HEK293 (cell line): ENCODE results near the gene MAPK12.

Source experiments
- CTCF ChIA-PET: fragments of 350-600 bp; formaldehyde crosslinking; extraction: SDS; loops from one replicate; lab custom pipeline; 2021; ENCODE audit warnings: antibody characterized with exemption; lab: Yijun Ruan, JAX
- POLR2A ChIA-PET: fragments of 300-600 bp; formaldehyde crosslinking; extraction: SDS; loops from one replicate; lab custom pipeline; 2020; ENCODE audit warnings: antibody characterized with exemption, inconsistent platforms; lab: Yijun Ruan, JAX
- H3K27ac ChIP-seq: fragments of 200-500 bp; sonication (Bioruptor generic); 2 replicates; pipeline ENCODE4 v1.5.1; 2014; ENCODE audit warnings: low read depth, low read length, control low read depth, inconsistent platforms; ENCODE audit errors: extremely low read depth
- H3K36me3 ChIP-seq, 2 experiments: fragments of 200-500 bp in 1 of 2; sonication (Bioruptor generic) in 1 of 2; 1 replicate in 1 of 2; 2 replicates in 1 of 2; pipeline ENCODE4 v1.5.1; 2014 to 2017; ENCODE audit warnings: inconsistent platforms in 2 of 2, low read length in 2 of 2; ENCODE audit not compliant: control insufficient read depth in 2 of 2, insufficient read depth in 1 of 2
- H3K4me1 ChIP-seq: fragments of 200-500 bp; sonication (Bioruptor generic); 2 replicates; pipeline ENCODE4 v1.5.1; 2014; ENCODE audit warnings: mild to moderate bottlenecking, low read length, inconsistent platforms; ENCODE audit not compliant: control insufficient read depth, insufficient read depth
- H3K4me3 ChIP-seq: 2 replicates; pipeline ENCODE4 v1.5.1; 2011; ENCODE audit warnings: low read depth, mild to moderate bottlenecking, control low read depth, low read length, moderate library complexity
- H3K9me3 ChIP-seq: fragments of 200-500 bp; sonication (Bioruptor generic); 2 replicates; pipeline ENCODE4 v1.5.1; 2014; ENCODE audit warnings: low read depth, low read length, inconsistent platforms; ENCODE audit not compliant: control insufficient read depth, insufficient read depth
- GLIS1 ChIP-seq: fragments of 450-650 bp; formaldehyde crosslinking; IDR thresholded peaks from 2 replicates; pipeline ENCODE4 v1.5.1; 2016; ENCODE audit warnings: missing biosample characterization, missing genetic modification characterization
- IKZF3 ChIP-seq: fragments of 450-650 bp; IDR thresholded peaks from 2 replicates; pipeline ENCODE4 v1.5.0; 2018; ENCODE audit warnings: missing biosample characterization, mild to moderate bottlenecking, missing genetic modification characterization, moderate library complexity
- KLF10 ChIP-seq: fragments of 450-650 bp; IDR thresholded peaks from 2 replicates; pipeline ENCODE4 v1.5.1; 2018; ENCODE audit warnings: missing biosample characterization, mild to moderate bottlenecking, missing genetic modification characterization
- PATZ1 ChIP-seq: fragments of 450-650 bp; formaldehyde crosslinking; IDR thresholded peaks from 2 replicates; pipeline ENCODE4 v1.5.1; 2016; ENCODE audit warnings: missing biosample characterization, missing genetic modification characterization
- PRDM10 ChIP-seq: fragments of 450-650 bp; formaldehyde crosslinking; IDR thresholded peaks from 2 replicates; pipeline ENCODE4 v1.5.1; 2016; ENCODE audit warnings: missing biosample characterization, missing genetic modification characterization
- SP2 ChIP-seq: fragments of 450-650 bp; formaldehyde crosslinking; IDR thresholded peaks from 2 replicates; pipeline ENCODE4 v1.5.1; 2016; ENCODE audit warnings: missing biosample characterization, missing genetic modification characterization
- ZBTB10 ChIP-seq: fragments of 450-650 bp; formaldehyde crosslinking; IDR thresholded peaks from 2 replicates; pipeline ENCODE4 v1.5.1; 2016; ENCODE audit warnings: missing biosample characterization, missing genetic modification characterization
- ZIC2 ChIP-seq: fragments of 450-650 bp; formaldehyde crosslinking; IDR thresholded peaks from 2 replicates; pipeline ENCODE4 v1.5.1; 2016; ENCODE audit warnings: missing biosample characterization, missing genetic modification characterization
- ZNF221 ChIP-seq: fragments of 450-650 bp; formaldehyde crosslinking; IDR thresholded peaks from 2 replicates; pipeline ENCODE4 v1.5.1; 2017; ENCODE audit warnings: missing biosample characterization, missing genetic modification characterization, borderline replicate concordance
- ZNF335 ChIP-seq: fragments of 450-650 bp; formaldehyde crosslinking; conservative IDR thresholded peaks from 2 replicates; pipeline ENCODE4 v1.5.1; 2016; ENCODE audit warnings: missing biosample characterization, missing genetic modification characterization
- ZNF341 ChIP-seq: fragments of 450-650 bp; formaldehyde crosslinking; IDR thresholded peaks from 2 replicates; pipeline ENCODE4; 2016; ENCODE audit warnings: low read depth, missing biosample characterization, missing genetic modification characterization
- ZNF398 ChIP-seq: fragments of 450-650 bp; formaldehyde crosslinking; IDR thresholded peaks from 2 replicates; pipeline ENCODE4 v1.5.1; 2017; ENCODE audit warnings: missing biosample characterization, missing genetic modification characterization
- ZNF510 ChIP-seq: fragments of 450-650 bp; formaldehyde crosslinking; IDR thresholded peaks from 2 replicates; pipeline ENCODE4 v1.5.1; 2018; ENCODE audit warnings: mild to moderate bottlenecking, missing genetic modification characterization, missing biosample characterization; ENCODE audit not compliant: insufficient replicate concordance
- ZNF548 ChIP-seq: fragments of 450-650 bp; formaldehyde crosslinking; IDR thresholded peaks from 2 replicates; pipeline ENCODE4 v1.5.1; 2016; ENCODE audit warnings: missing biosample characterization, missing genetic modification characterization
- ZNF658 ChIP-seq: fragments of 450-650 bp; formaldehyde crosslinking; IDR thresholded peaks from 2 replicates; pipeline ENCODE4; 2016; ENCODE audit warnings: missing biosample characterization, missing genetic modification characterization

MAPK12 gene

GRCh38 chr22:50261615-50262459 is at the start of gene MAPK12:
TSS of gene MAPK12 (minus strand) at chr22:50261683. CDS start at chr22:50261509, 174 bp downstream.
- H3K27ac ChIP-seq = peak within 1 kb of the TSS; percentile 87; the same call in 1 of the 2 replicates
- no peaks in the 10 kb centered on the region for H3K9me3 ChIP-seq
- peaks cover 0 to 27% of the 10 kb centered on the region in 2 experiments; a peak in 2 of 3 replicates for H3K36me3 ChIP-seq
- H3K4me1 ChIP-seq = peaks cover 11% of the 10 kb centered on the region
- H3K4me3 ChIP-seq = peak within 1 kb of the TSS; percentile 59
- CTCF ChIA-PET = interaction anchor here (0.6 to 2.8 kb wide), 6 partner anchors 10 to 236 kb away, joined by 3 to 10 read pairs (median 4); no protein-coding TSS in a partner anchor
- TF ChIP-seq SP2 (tag by site-specific recombination) (peak; percentile 29; the same call in 1 of the 2 replicates), ZNF658 (no peak), ZIC2 (tag by site-specific recombination) (peak; percentile 45; the same call in 1 of the 2 replicates), ZNF335 (tag by site-specific recombination) (peak; percentile 58), ZNF221 (tag by site-specific recombination) (no peak), GLIS1 (tag by site-specific recombination) (peak; percentile 71), ZBTB10 (tag by site-specific recombination) (peak; percentile 91), ZNF548 (tag by site-specific recombination) (no peak), KLF10 (tag by site-specific recombination) (peak; percentile 44; the same call in 1 of the 2 replicates), IKZF3 (tag by site-specific recombination) (0 out of 2 replicates have a peak, but pooled peaks have one; percentile 32), ZNF510 (no peak), PRDM10 (tag by site-specific recombination) (peak; percentile 68), ZNF398 (peak; percentile 94), PATZ1 (peak; percentile 60; the same call in 1 of the 2 replicates), ZNF341 (tag by site-specific recombination) (peak; percentile 35; the same call in 1 of the 2 replicates)
- TF ChIP-seq, all 188 proteins: peak for 11
- POLR2A ChIA-PET = interaction anchor here (0.7 to 2.7 kb wide), 8 partner anchors 10 to 323 kb away, joined by 3 to 20 read pairs (median 4); partner anchors contain the start of gene HDAC10
